Muscle layer of colon (tissue), 2 donors: ENCODE results near the gene NT5C3A.
"Not testable (repeated sequence)": the region's sequence is repeated elsewhere in the genome, so short reads cannot be mapped to it uniquely, and the experiment has no call there.

Experiments used
- H3K27ac ChIP-seq: one replicate; pipeline ENCODE4 v1.7.0; 2013; ENCODE audit warnings: low read depth, mild to moderate bottlenecking, low read length, moderate library complexity
- H3K27me3 ChIP-seq, 2 donors: one replicate each; pipeline ENCODE4 v1.7.0; 2013; ENCODE audit warnings: low read length in 2 of 2, mild to moderate bottlenecking in 2 of 2; ENCODE audit not compliant: insufficient read depth in 2 of 2, control insufficient read depth in 1 of 2
- H3K36me3 ChIP-seq: one replicate; pipeline ENCODE4 v1.7.0; 2013; ENCODE audit warnings: mild to moderate bottlenecking, low read length; ENCODE audit not compliant: insufficient read depth
- H3K4me1 ChIP-seq: one replicate; pipeline ENCODE4 v1.7.0; 2013; ENCODE audit warnings: mild to moderate bottlenecking, low read length; ENCODE audit not compliant: insufficient read depth
- H3K4me3 ChIP-seq, 2 donors: one replicate each; pipeline ENCODE4 v1.7.0; 2013; ENCODE audit warnings: low read length in 2 of 2, low read depth in 1 of 2, mild to moderate bottlenecking in 1 of 2, moderate library complexity in 1 of 2
- H3K9ac ChIP-seq: one replicate; pipeline ENCODE4 v1.7.0; 2013; ENCODE audit warnings: low read length
- H3K9me3 ChIP-seq: one replicate; pipeline ENCODE4 v1.7.0; 2013; ENCODE audit warnings: mild to moderate bottlenecking, low read length
- donor health status: abdominal sarcoma.
- donor health status: Adenocarcinoma of cecum.

NT5C3A gene

DNA sequence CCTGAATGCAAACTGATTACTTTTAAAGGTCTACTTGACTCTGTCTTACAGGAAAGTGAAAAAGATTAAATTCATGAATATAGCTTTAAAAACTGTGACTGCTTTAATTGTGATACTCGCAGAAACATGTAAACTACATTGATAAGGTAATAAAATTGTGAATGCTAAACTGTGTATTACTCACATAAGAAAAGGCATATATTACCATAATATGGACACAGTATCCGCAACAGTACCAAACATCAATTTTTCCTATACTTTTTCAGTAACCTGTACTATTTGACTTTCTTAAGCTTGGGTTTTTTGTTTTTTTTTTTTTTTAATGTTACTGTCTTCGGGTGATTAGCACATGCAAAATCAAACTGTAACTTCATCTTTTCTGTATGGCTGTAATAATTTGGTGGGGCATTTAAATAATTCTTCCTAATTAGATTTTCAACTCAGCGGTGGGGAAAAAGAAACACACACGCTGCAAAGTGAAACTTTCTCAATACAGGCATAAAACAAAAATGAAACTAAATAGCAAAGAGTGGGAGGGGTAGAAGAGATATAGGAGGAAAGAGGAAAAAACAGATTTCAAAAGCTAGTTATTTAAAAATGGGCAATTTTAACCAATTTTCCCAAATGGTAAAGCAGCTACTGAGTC lies 23.2 kb downstream of the NT5C3A start:
- peak overlapping the region; percentile 27 for H3K9ac ChIP-seq
- H3K4me1 ChIP-seq = peaks cover 34% of the 10 kb centered on the region
- H3K4me3 ChIP-seq = peak overlapping the region; percentile 4 to 49
- H3K9me3 ChIP-seq = no peaks in the 10 kb centered on the region
- H3K27ac ChIP-seq = peak overlapping the region; percentile 55
- no peaks in the 10 kb centered on the region for H3K27me3 ChIP-seq
- H3K36me3 ChIP-seq = no peaks in the 10 kb centered on the region

DNA sequence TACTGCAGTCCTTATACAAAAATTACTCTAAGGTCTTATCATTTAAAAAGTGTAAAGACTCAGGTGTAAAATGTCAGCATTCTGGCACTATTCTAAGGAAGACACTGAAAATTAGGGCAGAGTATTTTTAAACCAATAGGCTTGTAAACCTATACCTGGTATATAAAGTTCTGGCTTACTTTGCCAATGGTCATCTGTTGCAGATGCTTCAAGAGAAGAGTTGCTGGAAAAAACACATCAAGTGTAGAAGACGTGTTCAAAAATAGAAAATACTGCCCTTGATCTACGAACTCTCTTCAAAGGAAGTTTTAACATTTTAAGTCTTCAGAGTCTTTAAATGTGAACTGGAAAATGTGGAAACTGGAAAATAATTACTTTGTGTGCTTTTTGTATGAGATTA lies 23.9 kb downstream of the NT5C3A start:
- H3K4me1 ChIP-seq = peaks cover 27% of the 10 kb centered on the region
- H3K4me3 ChIP-seq = peak overlapping the region in 1 of 2 donors; percentile 49
- H3K36me3 ChIP-seq = no peaks in the 10 kb centered on the region
- H3K9ac ChIP-seq = no peak overlapping the region
- no peaks in the 10 kb centered on the region for H3K27me3 ChIP-seq
- no peaks in the 10 kb centered on the region for H3K9me3 ChIP-seq
- H3K27ac ChIP-seq = peak overlapping the region; percentile 49

DNA sequence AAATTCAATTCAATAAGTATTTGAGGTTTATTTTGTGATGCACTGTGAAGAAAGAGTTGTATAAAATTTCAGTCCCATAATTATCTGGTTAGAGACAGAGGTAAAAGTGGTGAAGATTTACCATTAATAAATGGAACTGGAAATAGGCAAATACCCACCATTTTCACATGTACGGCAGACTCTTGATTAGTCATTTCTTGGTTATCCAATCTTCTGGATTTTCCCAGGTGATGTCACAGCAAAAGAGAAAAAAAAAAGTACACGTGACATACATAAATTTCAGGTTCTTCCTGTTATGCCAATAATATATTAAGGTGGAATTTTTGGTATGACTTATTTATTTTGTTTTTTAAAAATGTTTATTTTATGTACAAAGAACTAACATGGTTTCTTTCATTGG lies 26.8 kb downstream of the NT5C3A start:
- H3K27me3 ChIP-seq = no peaks in the 10 kb centered on the region
- no peak overlapping the region for H3K4me3 ChIP-seq
- H3K4me1 ChIP-seq = peaks cover 22% of the 10 kb centered on the region
- H3K36me3 ChIP-seq = no peaks in the 10 kb centered on the region
- H3K9ac ChIP-seq = no peak overlapping the region
- no peak overlapping the region for H3K27ac ChIP-seq
- H3K9me3 ChIP-seq = no peaks in the 10 kb centered on the region

DNA sequence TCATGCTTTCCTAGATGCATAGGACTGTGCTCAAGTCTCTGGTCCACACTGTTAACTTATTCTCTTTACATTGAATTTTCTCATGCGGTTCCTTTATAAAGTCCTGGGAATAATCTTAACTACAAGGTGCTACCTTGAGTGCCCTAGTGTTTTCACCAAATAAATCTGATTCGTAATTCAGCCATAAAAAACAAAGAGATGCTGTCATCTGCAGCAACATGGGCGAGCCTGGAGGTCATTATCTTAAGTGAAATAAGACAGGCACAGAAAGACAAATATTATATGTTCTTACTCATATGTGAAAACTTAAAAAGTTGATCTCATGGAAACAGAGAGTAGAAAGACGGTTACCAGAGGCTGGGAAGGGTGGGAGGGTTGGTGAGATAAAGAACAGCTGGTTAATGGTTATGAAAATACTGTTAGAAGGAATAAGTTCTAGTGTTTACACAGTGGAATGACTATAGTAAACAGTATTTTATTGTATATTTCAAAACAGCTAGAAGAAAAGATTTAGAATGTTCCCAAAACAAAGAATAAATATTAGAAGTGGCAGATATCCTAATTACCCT lies 38.3 kb downstream of the NT5C3A start:
- Histone ChIP-seq H3K4me1 (no peaks in the 10 kb centered on the region), H3K4me3 (no peak overlapping the region), H3K9ac (no peak overlapping the region), H3K27me3 (no peaks in the 10 kb centered on the region), H3K27ac (no peak overlapping the region), H3K36me3 (peaks cover 30% of the 10 kb centered on the region), H3K9me3 (no peaks in the 10 kb centered on the region)

DNA sequence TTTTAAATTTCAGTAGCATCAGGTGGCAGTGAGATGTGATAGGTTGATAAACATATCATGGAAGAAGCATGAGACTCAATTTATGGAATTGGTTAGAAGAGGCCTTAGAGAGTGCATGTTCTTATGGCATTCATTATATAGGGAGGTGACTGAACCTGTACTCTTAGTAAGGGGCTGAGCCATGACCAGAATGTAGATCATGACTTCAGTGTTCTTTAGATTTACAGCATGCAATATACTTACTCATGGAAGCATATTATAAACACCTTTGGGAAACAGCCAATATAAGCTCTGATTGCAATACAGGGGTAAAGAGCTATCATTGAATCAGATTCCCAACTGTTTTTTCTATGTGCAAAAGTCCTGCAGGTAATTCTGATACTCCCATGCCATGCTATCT lies 50.2 kb downstream of the NT5C3A start:
- Histone ChIP-seq H3K9ac (no peak overlapping the region), H3K27ac (no peak overlapping the region), H3K36me3 (peaks cover 36% of the 10 kb centered on the region), H3K9me3 (no peaks in the 10 kb centered on the region), H3K4me1 (no peaks in the 10 kb centered on the region), H3K4me3 (no peak overlapping the region), H3K27me3 (no peaks in the 10 kb centered on the region)

DNA sequence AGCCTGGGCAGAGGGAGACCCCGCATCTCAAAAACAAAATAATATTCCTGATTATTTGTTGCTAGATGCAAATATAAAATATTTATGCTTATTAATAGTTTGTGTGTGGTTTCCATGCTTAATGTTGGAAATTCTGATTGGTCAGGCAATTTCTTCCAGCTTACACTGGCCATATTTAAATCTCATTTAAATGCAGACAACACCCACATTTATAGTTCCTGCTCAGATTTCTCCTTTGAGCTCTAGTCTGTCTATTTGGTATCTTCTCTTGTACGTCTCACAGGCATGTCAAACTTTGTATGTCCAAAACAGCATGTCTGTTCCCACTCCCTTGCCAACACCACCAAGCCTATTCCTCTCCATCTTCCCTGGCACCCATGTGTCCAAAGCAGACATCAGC lies 52.8 kb downstream of the NT5C3A start:
- H3K27me3 ChIP-seq = no peaks in the 10 kb centered on the region
- no peak overlapping the region for H3K27ac ChIP-seq
- peaks cover 23% of the 10 kb centered on the region for H3K36me3 ChIP-seq
- H3K4me3 ChIP-seq = no peak overlapping the region
- no peak overlapping the region for H3K9ac ChIP-seq
- H3K9me3 ChIP-seq = no peaks in the 10 kb centered on the region
- no peaks in the 10 kb centered on the region for H3K4me1 ChIP-seq

DNA sequence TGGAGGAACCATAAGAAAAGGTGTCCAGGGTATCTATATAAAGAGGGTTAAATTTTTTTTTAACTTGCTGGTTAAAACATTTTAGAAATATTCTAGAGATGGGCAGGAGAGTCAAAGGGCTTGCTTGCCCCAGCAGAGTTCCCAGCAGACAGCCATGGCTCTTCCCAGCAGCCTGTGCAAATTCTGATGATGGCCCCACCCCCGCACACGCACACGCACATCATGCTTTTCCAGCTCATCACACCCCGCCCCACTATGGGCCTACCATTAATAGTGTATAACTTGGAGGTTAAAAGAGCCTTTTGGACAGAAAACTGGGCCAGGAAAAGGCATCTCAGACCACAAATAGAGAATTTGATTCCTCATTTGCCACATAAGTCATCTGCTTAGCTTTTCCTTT lies 56.9 kb downstream of the NT5C3A start:
- not testable (repeated sequence) for H3K27ac ChIP-seq, H3K9me3 ChIP-seq, H3K9ac ChIP-seq, H3K4me1 ChIP-seq, H3K27me3 ChIP-seq, H3K36me3 ChIP-seq, H3K4me3 ChIP-seq

DNA sequence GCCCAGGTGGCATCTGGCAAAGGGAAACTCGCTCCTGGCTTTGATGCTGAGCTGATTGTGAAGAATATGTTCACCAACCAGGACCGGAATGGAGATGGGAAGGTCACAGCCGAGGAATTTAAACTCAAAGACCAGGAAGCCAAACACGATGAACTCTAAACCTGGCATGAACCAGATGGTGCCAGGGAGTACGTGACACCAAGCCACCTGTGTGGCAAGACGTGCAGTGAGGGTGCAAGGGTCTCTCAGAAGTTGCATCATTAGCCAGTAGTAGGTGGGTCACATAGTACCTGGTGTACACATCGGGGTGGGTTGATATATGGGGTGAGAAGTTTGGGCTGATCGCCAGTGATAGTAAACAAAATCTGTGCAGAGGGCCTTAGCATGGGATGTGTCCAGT lies 57.4 kb downstream of the NT5C3A start:
- H3K9me3 ChIP-seq, H3K36me3 ChIP-seq, H3K4me1 ChIP-seq, H3K4me3 ChIP-seq, H3K27ac ChIP-seq, H3K9ac ChIP-seq, H3K27me3 ChIP-seq: not testable (repeated sequence)

DNA sequence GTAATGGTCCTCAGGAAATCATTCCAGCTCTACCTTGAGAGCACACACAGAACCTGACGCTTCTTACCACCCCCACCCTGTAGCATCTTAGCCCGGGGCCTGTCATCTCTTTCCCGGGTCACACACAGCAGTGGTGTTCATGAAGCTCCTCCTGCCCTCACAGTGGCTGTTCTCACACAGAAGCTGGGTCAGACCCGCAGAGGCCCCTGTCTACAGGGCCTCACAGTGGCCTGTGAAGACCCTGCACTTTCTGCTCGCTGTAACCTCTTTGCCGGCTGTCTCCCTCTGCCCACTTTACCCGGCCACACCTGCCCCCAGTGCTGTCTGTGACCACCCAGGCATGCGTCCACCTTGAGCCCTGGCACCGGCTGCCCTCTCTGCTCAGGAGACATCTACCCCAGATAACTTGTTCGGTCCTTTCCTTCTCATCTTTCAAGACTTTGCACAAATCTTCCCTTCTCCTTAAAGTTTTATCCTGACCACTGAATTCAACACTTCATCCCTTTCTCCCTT lies 58.4 kb downstream of the NT5C3A start:
- not testable (repeated sequence) for H3K27ac ChIP-seq, H3K36me3 ChIP-seq, H3K9ac ChIP-seq, H3K9me3 ChIP-seq, H3K27me3 ChIP-seq, H3K4me1 ChIP-seq, H3K4me3 ChIP-seq

DNA sequence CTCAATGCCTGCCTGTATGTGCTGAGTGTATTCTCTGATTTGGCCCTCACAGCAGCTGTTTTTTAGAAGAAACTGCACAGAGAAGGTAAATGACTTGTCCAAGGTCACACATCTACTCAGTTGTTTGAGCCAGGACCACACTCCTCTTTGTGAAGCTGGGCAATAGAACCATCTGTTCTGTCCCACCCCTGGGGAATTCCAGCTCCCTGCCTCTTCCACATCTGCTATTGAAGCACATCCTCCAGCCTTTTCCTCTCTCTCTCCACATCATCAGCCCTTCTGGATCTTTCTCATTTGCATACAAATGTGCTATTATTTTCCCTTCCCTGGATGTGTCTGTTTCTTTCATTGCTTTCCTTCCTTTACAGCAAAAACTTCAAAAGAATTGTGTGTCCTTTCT lies 59.5 kb downstream of the NT5C3A start:
- H3K9ac ChIP-seq, H3K27me3 ChIP-seq, H3K27ac ChIP-seq, H3K9me3 ChIP-seq, H3K4me1 ChIP-seq, H3K4me3 ChIP-seq, H3K36me3 ChIP-seq: not testable (repeated sequence)

DNA sequence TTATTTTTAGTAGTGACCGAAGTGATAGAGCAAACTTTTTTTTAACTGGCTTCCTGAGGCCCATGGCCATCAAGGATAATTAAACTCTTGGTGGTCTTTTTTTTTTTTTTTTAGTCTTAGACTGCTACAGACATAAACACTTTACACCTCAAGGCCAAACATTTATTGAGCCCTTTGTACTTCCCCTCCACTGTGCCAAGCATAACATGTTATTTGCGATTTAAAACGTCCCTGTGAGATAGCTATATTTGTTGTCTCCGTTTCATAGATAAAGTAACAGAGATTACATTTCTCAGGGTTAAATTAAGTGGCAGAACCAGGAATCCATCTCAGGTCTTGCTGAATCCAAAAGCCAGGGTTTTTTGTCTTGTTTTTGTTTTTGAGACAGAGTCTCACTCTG lies 63.2 kb downstream of the NT5C3A start:
- peaks cover 10% of the 10 kb centered on the region for H3K4me1 ChIP-seq
- H3K9ac ChIP-seq, H3K36me3 ChIP-seq, H3K9me3 ChIP-seq, H3K27ac ChIP-seq, H3K27me3 ChIP-seq, H3K4me3 ChIP-seq: not testable (repeated sequence)
